Immature natural killer cell (primary cell): ENCODE data around the gene ACTN4. TPM values are rescaled to one million over a fixed set of nuclear protein-coding genes. Genes with fewer than 3 reads are reported as not detected.

Experiments used
- DNase-seq, 3 donors: peaks; one replicate each; pipeline ENCODE4 v3.0.0; 2022; ENCODE audit warnings: mixed read lengths in 1 of 3
- H3K27ac Mint-ChIP-seq, 6 donors: one replicate each; pipeline ENCODE4 v1.8.0; 2020; ENCODE audit warnings: mixed read lengths in 6 of 6, mild to moderate bottlenecking in 5 of 6, inconsistent platforms in 4 of 6, moderate library complexity in 3 of 6
- H3K27me3 Mint-ChIP-seq, 3 donors: one replicate each; pipeline ENCODE4 v1.8.0; 2020 to 2021; ENCODE audit warnings: low read depth in 3 of 3, mild to moderate bottlenecking in 3 of 3, mixed read lengths in 3 of 3, moderate library complexity in 3 of 3, inconsistent platforms in 1 of 3
- H3K36me3 Mint-ChIP-seq, 3 donors: one replicate each; pipeline ENCODE4 v1.8.0; 2020; ENCODE audit warnings: mixed read lengths in 3 of 3, inconsistent platforms in 2 of 3, mild to moderate bottlenecking in 2 of 3
- H3K4me1 Mint-ChIP-seq, 2 donors: one replicate each; pipeline ENCODE4 v1.8.0; 2020; ENCODE audit warnings: inconsistent platforms in 2 of 2, mild to moderate bottlenecking in 2 of 2, mixed read lengths in 2 of 2, moderate library complexity in 1 of 2
- H3K4me3 Mint-ChIP-seq, 5 donors: one replicate each; pipeline ENCODE4 v1.8.0; 2020; ENCODE audit warnings: mild to moderate bottlenecking in 5 of 5, mixed read lengths in 5 of 5, inconsistent platforms in 3 of 5, moderate library complexity in 3 of 5
- H3K9me3 Mint-ChIP-seq, 6 donors: one replicate each; pipeline ENCODE4 v1.8.0; 2020; ENCODE audit warnings: mild to moderate bottlenecking in 6 of 6, mixed read lengths in 6 of 6, inconsistent platforms in 4 of 6, moderate library complexity in 3 of 6
- polyA plus RNA-seq, 3 donors: library from polyadenylated mRNA; unstranded; fragments of 300-500 nt; fragmentation: Illumina TruSeq; gene quantifications; one replicate each; pipeline ENCODE4 v1.2.3, GENCODE V29; 2021

Gene ACTN4
- polyA plus RNA-seq, 3 donors from 2014 or later, result 8.5 to 68.3 (median 17.4) TPM

- Mint-ChIP-seq H3K9me3 (peaks cover 0 to 2% (median 0%) of the 10 kb centered on the region in 6 donors), H3K36me3 (peaks cover 0 to 5% (median 3%) of the 10 kb centered on the region in 3 donors), H3K27me3 (peaks cover 16 to 22% (median 16%) of the 10 kb centered on the region in 3 donors), H3K4me3 (peak overlapping the region; percentile 48 to 86 (median 63)), H3K4me1 (peaks cover 93 to 96% of the 10 kb centered on the region in 2 donors), H3K27ac (peak overlapping the region; percentile 97 to 100 (median 99))
- no peak for DNase-seq
Observed at GRCh38 chr19:38691938-38692457, 44.5 kb downstream of the ACTN4 start.

GRCh38 chr19:38692458-38693379 is 45.3 kb downstream of the ACTN4 start:
- Mint-ChIP-seq H3K9me3 (peaks cover 0 to 2% (median 0%) of the 10 kb centered on the region in 6 donors), H3K27me3 (peaks cover 16 to 27% (median 16%) of the 10 kb centered on the region in 3 donors), H3K36me3 (peaks cover 0 to 3% (median 1%) of the 10 kb centered on the region in 3 donors), H3K4me1 (peaks cover 93 to 96% of the 10 kb centered on the region in 2 donors), H3K27ac (peak overlapping the region; percentile 97 to 100 (median 99)), H3K4me3 (peak overlapping the region; percentile 83 to 88 (median 86))
- no peak for DNase-seq

- DNase-seq, result peak; percentile 83 to 86 (median 85)
- H3K4me3 Mint-ChIP-seq, result peak overlapping the region; percentile 83 to 88 (median 86)
- peaks cover 0 to 3% (median 0%) of the 10 kb centered on the region in 3 donors for H3K36me3 Mint-ChIP-seq
- H3K27ac Mint-ChIP-seq, result peak overlapping the region; percentile 97 to 100 (median 99)
- H3K4me1 Mint-ChIP-seq, result peaks cover 97 to 100% of the 10 kb centered on the region in 2 donors
- peaks cover 16 to 27% (median 16%) of the 10 kb centered on the region in 3 donors for H3K27me3 Mint-ChIP-seq
- peaks cover 0 to 2% (median 0%) of the 10 kb centered on the region in 6 donors for H3K9me3 Mint-ChIP-seq
Observed at GRCh38 chr19:38693380-38694223, 46.2 kb downstream of the ACTN4 start.

- H3K9me3 Mint-ChIP-seq, result peaks cover 0 to 2% (median 0%) of the 10 kb centered on the region in 6 donors
Observed at GRCh38 chr19:38695317-38695683, 47.9 kb downstream of the ACTN4 start.

GRCh38 chr19:38695832-38696728 is 48.6 kb downstream of the ACTN4 start:
- no peak for DNase-seq
- no peaks in the 10 kb centered on the region for H3K36me3 Mint-ChIP-seq
- peaks cover 13 to 27% (median 15%) of the 10 kb centered on the region in 3 donors for H3K27me3 Mint-ChIP-seq
- H3K27ac Mint-ChIP-seq, result peak overlapping the region; percentile 97 to 100 (median 99)
- H3K4me1 Mint-ChIP-seq, result peaks cover 95 to 98% of the 10 kb centered on the region in 2 donors
- peaks cover 0 to 2% (median 0%) of the 10 kb centered on the region in 6 donors for H3K9me3 Mint-ChIP-seq
- H3K4me3 Mint-ChIP-seq, result peak overlapping the region; percentile 83 to 88 (median 86)

More at GRCh38 chr19:38695317-38695683, 47.9 kb downstream of the ACTN4 start:
- H3K27me3 Mint-ChIP-seq, result peaks cover 16 to 27% (median 16%) of the 10 kb centered on the region in 3 donors
- peaks cover 98 to 100% of the 10 kb centered on the region in 2 donors for H3K4me1 Mint-ChIP-seq
- no peaks in the 10 kb centered on the region for H3K36me3 Mint-ChIP-seq
- H3K27ac Mint-ChIP-seq, result peak overlapping the region; percentile 97 to 100 (median 99)
- no peak for DNase-seq
- H3K4me3 Mint-ChIP-seq, result peak overlapping the region; percentile 83 to 88 (median 86)

- peak overlapping the region; percentile 97 to 100 (median 99) for H3K27ac Mint-ChIP-seq
- peaks cover 0 to 2% (median 0%) of the 10 kb centered on the region in 6 donors for H3K9me3 Mint-ChIP-seq
- peaks cover 89 to 92% of the 10 kb centered on the region in 2 donors for H3K4me1 Mint-ChIP-seq
- peaks cover 10 to 24% (median 11%) of the 10 kb centered on the region in 3 donors for H3K27me3 Mint-ChIP-seq
- H3K4me3 Mint-ChIP-seq, result peak overlapping the region; percentile 42 to 86 (median 83)
- H3K36me3 Mint-ChIP-seq, result no peaks in the 10 kb centered on the region
- DNase-seq, result no peak
Observed at GRCh38 chr19:38696729-38697055, 49.2 kb downstream of the ACTN4 start.

GRCh38 chr19:38697197-38697596 is 49.7 kb downstream of the ACTN4 start:
- Mint-ChIP-seq H3K27ac (peak overlapping the region; percentile 97 to 100 (median 99)), H3K4me3 (peak overlapping the region; percentile 42 to 86 (median 83)), H3K27me3 (peaks cover 10 to 24% (median 11%) of the 10 kb centered on the region in 3 donors), H3K9me3 (peaks cover 0 to 2% (median 0%) of the 10 kb centered on the region in 6 donors), H3K36me3 (no peaks in the 10 kb centered on the region), H3K4me1 (peaks cover 84 to 87% of the 10 kb centered on the region in 2 donors)
- DNase-seq, result no peak

- Mint-ChIP-seq H3K4me1 (peaks cover 79 to 83% of the 10 kb centered on the region in 2 donors), H3K4me3 (peak overlapping the region; percentile 55 to 74 (median 67)), H3K27ac (peak overlapping the region; percentile 89 to 100 (median 96)), H3K27me3 (peaks cover 8 to 24% (median 10%) of the 10 kb centered on the region in 3 donors), H3K9me3 (peaks cover 0 to 2% (median 0%) of the 10 kb centered on the region in 6 donors), H3K36me3 (no peaks in the 10 kb centered on the region)
- DNase-seq, result no peak
Observed at GRCh38 chr19:38697641-38698071, 50.2 kb downstream of the ACTN4 start.

GRCh38 chr19:38698225-38699026 is 51.0 kb downstream of the ACTN4 start:
- no peaks in the 10 kb centered on the region for H3K36me3 Mint-ChIP-seq
- H3K27me3 Mint-ChIP-seq, result peaks cover 3 to 23% (median 4%) of the 10 kb centered on the region in 3 donors
- peak overlapping the region; percentile 55 to 74 (median 67) for H3K4me3 Mint-ChIP-seq
- H3K9me3 Mint-ChIP-seq, result peaks cover 0 to 2% (median 0%) of the 10 kb centered on the region in 6 donors
- peaks cover 72 to 75% of the 10 kb centered on the region in 2 donors for H3K4me1 Mint-ChIP-seq
- H3K27ac Mint-ChIP-seq, result peak overlapping the region; percentile 89 to 100 (median 96)
- no peak for DNase-seq

- H3K4me3 Mint-ChIP-seq, result peak overlapping the region in 4 of 5 donors; percentile 35 to 74 (median 46)
- H3K9me3 Mint-ChIP-seq, result peaks cover 0 to 2% (median 0%) of the 10 kb centered on the region in 6 donors
- H3K4me1 Mint-ChIP-seq, result peaks cover 67 to 71% of the 10 kb centered on the region in 2 donors
- DNase-seq, result no peak
- H3K36me3 Mint-ChIP-seq, result no peaks in the 10 kb centered on the region
- H3K27me3 Mint-ChIP-seq, result peaks cover under 1 to 17% (median 3%) of the 10 kb centered on the region in 3 donors
- H3K27ac Mint-ChIP-seq, result peak overlapping the region; percentile 65 to 100 (median 92)
Observed at GRCh38 chr19:38699027-38699346, 51.5 kb downstream of the ACTN4 start.

- Mint-ChIP-seq H3K4me3 (no peak overlapping the region), H3K27ac (peak overlapping the region; percentile 65 to 100 (median 92)), H3K36me3 (no peaks in the 10 kb centered on the region), H3K4me1 (peaks cover 63 to 69% of the 10 kb centered on the region in 2 donors), H3K27me3 (peaks cover 0 to 15% (median 5%) of the 10 kb centered on the region in 3 donors), H3K9me3 (peaks cover 0 to 2% (median 0%) of the 10 kb centered on the region in 6 donors)
- DNase-seq, result no peak
Observed at GRCh38 chr19:38699647-38700349, 52.3 kb downstream of the ACTN4 start.
